ENCODE measurements around the gene RTKN. TPM values are rescaled to one million over a fixed set of nuclear protein-coding genes. Genes with fewer than 3 reads are reported as not detected.

RTKN gene
- total RNA-seq, 2 donors from 2014 or later: 36.1 to 80.8 TPM

- ATAC-seq: peak; percentile 66
- intact Hi-C loops (cut with DNase I): no loop called here
- TF ChIP-seq CTCF (IDR thresholded peaks at IDR 0.05): peak in 1 of 7 experiments; percentile 12
- peak in 2 of 3 donors; percentile 39 to 55 for TF ChIP-seq POLR2A (IDR thresholded peaks at IDR 0.05)
- Histone ChIP-seq H3K27ac (peak within 1 kb of the TSS in 3 of 4 donors; percentile 14 to 71 (median 58)), H3K4me3 (peak within 1 kb of the TSS in 1 of 2 donors; percentile 90), H3K9me3 (no peaks in the 10 kb centered on the region), H3K4me1 (peaks cover 40% of the 10 kb centered on the region), H3K27me3 (no peaks in the 10 kb centered on the region), H3K36me3 (replicated peaks in 1 of 2; ENCODE audit: insufficient read depth in 1 of 2, low read depth in 2 of 2) (no peaks in the 10 kb centered on the region)
- peak; percentile 97 to 98 (median 98) for DNase-seq
- 0% methylated on average over 20 to 40 of the region's 40 CpGs for WGBS, 2 donors
These were observed 13.1 kb upstream of the RTKN start, which contains the start of gene INO80B for GRCh38 chr2:74454654-74455511. Gene INO80B, plus strand, starts transcription at chr2:74455087. Its CDS starts 30 bp downstream, at chr2:74455117.

- H3K27me3 ChIP-seq: no peaks in the 10 kb centered on the region
- DNase-seq: no peak
- no peak overlapping the region for H3K4me3 ChIP-seq
- TF ChIP-seq POLR2A (IDR thresholded peaks at IDR 0.05) (no peak), CTCF (IDR thresholded peaks at IDR 0.05) (no peak)
- no peaks in the 10 kb centered on the region for H3K9me3 ChIP-seq
- peaks cover 18% of the 10 kb centered on the region for H3K4me1 ChIP-seq
- no peak for ATAC-seq
- H3K36me3 ChIP-seq (replicated peaks in 1 of 2; ENCODE audit: insufficient read depth in 1 of 2, low read depth in 2 of 2): no peaks in the 10 kb centered on the region
- 75 to 80% methylated on average over 3 of the region's 3 CpGs for WGBS, 2 donors
- intact Hi-C loops (cut with DNase I): no loop called here
- H3K27ac ChIP-seq: no peak overlapping the region
These were observed 8.9 kb upstream of the RTKN start for GRCh38 chr2:74450570-74451190.

- intact Hi-C loops (cut with DNase I): no loop called here
- Histone ChIP-seq H3K36me3 (replicated peaks in 1 of 2; ENCODE audit: insufficient read depth in 1 of 2, low read depth in 2 of 2) (no peaks in the 10 kb centered on the region), H3K4me3 (no peak overlapping the region), H3K4me1 (peaks cover 7% of the 10 kb centered on the region), H3K27me3 (no peaks in the 10 kb centered on the region), H3K9me3 (no peaks in the 10 kb centered on the region), H3K27ac (no peak overlapping the region)
- WGBS, 2 donors: 70 to 83% methylated on average over 2 of the region's 2 CpGs
- DNase-seq (no peak), ATAC-seq (no peak)
- TF ChIP-seq CTCF (IDR thresholded peaks at IDR 0.05) (no peak), POLR2A (IDR thresholded peaks at IDR 0.05) (no peak)
These were observed 7.0 kb upstream of the RTKN start for GRCh38 chr2:74448771-74449170.

GRCh38 chr2:74447230-74447999, 5.7 kb upstream of the RTKN start:
- Histone ChIP-seq H3K36me3 (replicated peaks in 1 of 2; ENCODE audit: insufficient read depth in 1 of 2, low read depth in 2 of 2) (no peaks in the 10 kb centered on the region), H3K27me3 (no peaks in the 10 kb centered on the region)

More at GRCh38 chr2:74447230-74447999, 5.7 kb upstream of the RTKN start:
- DNase-seq (peak in 1 of 4 donors; percentile 57), ATAC-seq (peak; percentile 39)
- H3K9me3 ChIP-seq: no peaks in the 10 kb centered on the region
- intact Hi-C loops (cut with DNase I): no loop called here
- peaks cover 11% of the 10 kb centered on the region for H3K4me1 ChIP-seq
- 55 to 57% methylated on average over 4 to 5 of the region's 5 CpGs for WGBS, 2 donors
- H3K4me3 ChIP-seq: no peak overlapping the region
- TF ChIP-seq POLR2A (IDR thresholded peaks at IDR 0.05) (no peak), CTCF (IDR thresholded peaks at IDR 0.05) (no peak)
- peak overlapping the region in 1 of 4 donors; percentile 2 for H3K27ac ChIP-seq
